ENCODE results near the gene DNAJC13.

DNA sequence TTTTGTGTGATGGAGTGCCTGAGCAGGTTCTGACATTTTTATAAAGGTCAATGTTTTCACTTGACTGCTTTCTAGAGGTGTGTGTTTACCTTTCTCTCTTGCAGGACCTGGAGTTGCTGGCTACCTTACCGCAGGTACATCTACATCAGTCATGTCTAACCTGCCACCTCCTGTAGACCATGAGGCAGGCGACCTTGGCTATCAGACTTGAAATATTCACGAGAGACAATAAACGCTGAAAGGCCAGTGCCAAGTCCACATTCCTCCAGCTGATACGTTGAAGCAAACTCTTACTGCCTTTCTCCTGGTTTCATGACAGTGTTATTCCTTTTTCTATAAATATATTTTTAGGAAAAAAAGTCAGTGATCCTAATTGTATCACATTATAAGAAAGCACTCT, 120.8 kb downstream of the DNAJC13 start:
- TF ChIP-seq BHLHE40 (IDR thresholded peaks at IDR 0.05; ENCODE audit: borderline replicate concordance) (no peak), SP1 (IDR thresholded peaks at IDR 0.05) (no peak), L3MBTL2 (conservative IDR thresholded peaks at IDR 0.05) (no peak), ZNF384 (IDR thresholded peaks at IDR 0.05) (no peak)

Measured in HEK293T (cell line).